B cell (primary cell): ENCODE measurements around the gene LHPP. TPM values are rescaled to one million over a fixed set of nuclear protein-coding genes. Genes with fewer than 3 reads are reported as not detected.

Experiments used
- ATAC-seq: fragments of 200-7000 bp; cut with Tn5 transposase; one replicate; pipeline ENCODE4 v1.10.0; 2021; ENCODE audit warnings: low read depth, mild to moderate bottlenecking, moderate number of reproducible peaks, moderate library complexity
- CTCF ChIA-PET: fragments of 350-600 bp; sonication (Branson Sonifier 250); formaldehyde crosslinking; loops from one replicate; lab custom pipeline; 2021; ENCODE audit warnings: antibody characterized with exemption, inconsistent platforms; lab: Charles Lee
- POLR2A ChIA-PET: fragments of 350-600 bp; sonication (Branson Sonifier 250); formaldehyde crosslinking; loops from one replicate; lab custom pipeline; 2021; ENCODE audit warnings: antibody characterized with exemption; lab: Charles Lee
- DNase-seq: peaks from one replicate; pipeline ENCODE4 v3.0.0; 2013
- H2AFZ ChIP-seq: 2 replicates; pipeline ENCODE4 v1.6.1; 2012; ENCODE audit warnings: mild to moderate bottlenecking, low read depth, low read length; ENCODE audit not compliant: insufficient read depth, poor library complexity, severe bottlenecking
- H3K27ac ChIP-seq, 2 donors: 1 replicate in 1 of 2; 2 replicates in 1 of 2; pipeline ENCODE4 v1.5.1; 2012 to 2013; ENCODE audit warnings: low read length in 2 of 2, mild to moderate bottlenecking in 2 of 2, moderate library complexity in 1 of 2
- H3K27me3 ChIP-seq, 4 experiments: fragments of 200-600 bp in 1 of 4; sonication (generic) in 1 of 4; replicated peaks in 1 of 4; 1 replicate in 2 of 4; 2 replicates in 2 of 4; pipeline versions ENCODE4 v1.6.1 to v1.7.0; 2013 to 2016; ENCODE audit warnings: low read length in 3 of 4, mild to moderate bottlenecking in 2 of 4, mixed read lengths in 1 of 4, moderate library complexity in 1 of 4; ENCODE audit not compliant: insufficient read depth in 4 of 4, control insufficient read depth in 3 of 4; ENCODE audit errors: control extremely low read depth in 1 of 4
- H3K36me3 ChIP-seq, 2 experiments: replicated peaks in 1 of 2; 1 replicate in 1 of 2; 2 replicates in 1 of 2; pipeline versions ENCODE4 v1.6.1 to v1.7.1; 2013; ENCODE audit warnings: low read length in 1 of 2; ENCODE audit not compliant: insufficient read depth in 2 of 2, control insufficient read depth in 1 of 2; ENCODE audit errors: control extremely low read depth in 1 of 2, extremely low read depth in 1 of 2
- H3K4me1 ChIP-seq, 2 donors: fragments of 200-600 bp in 1 of 2; sonication (generic) in 1 of 2; 1 replicate in 1 of 2; 2 replicates in 1 of 2; pipeline versions ENCODE4 v1.5.1 to v1.6.1; 2013 to 2017; ENCODE audit warnings: low read length in 2 of 2; ENCODE audit not compliant: control insufficient read depth in 2 of 2, insufficient read depth in 2 of 2
- H3K4me2 ChIP-seq: replicated peaks from 2 replicates; pipeline ENCODE3; 2012; ENCODE audit warnings: mild to moderate bottlenecking, low read depth, low read length; ENCODE audit not compliant: poor library complexity, severe bottlenecking
- H3K4me3 ChIP-seq, 5 experiments: fragments of 200-600 bp in 1 of 5; sonication (generic) in 1 of 5; 1 replicate in 3 of 5; 2 replicates in 2 of 5; pipeline versions ENCODE4 v1.5.1 to v1.7.0; 2011 to 2016; ENCODE audit warnings: low read length in 4 of 5, mild to moderate bottlenecking in 4 of 5, low read depth in 2 of 5, control low read depth in 1 of 5, moderate library complexity in 1 of 5; ENCODE audit not compliant: insufficient read depth in 1 of 5; ENCODE audit errors: control extremely low read depth in 1 of 5, extremely low read depth in 1 of 5
- H3K79me2 ChIP-seq: fragments of 200-600 bp; sonication (generic); one replicate; pipeline ENCODE4 v1.6.0; 2016; ENCODE audit warnings: low read length; ENCODE audit not compliant: control insufficient read depth, insufficient read depth
- H3K9ac ChIP-seq: fragments of 200-600 bp; sonication (generic); 2 replicates; pipeline ENCODE4 v1.6.1; 2017; ENCODE audit warnings: mild to moderate bottlenecking, low read length, moderate library complexity
- H3K9me3 ChIP-seq, 3 donors: one replicate each; pipeline versions ENCODE4 v1.6.1 to v1.7.1; 2013; ENCODE audit warnings: low read length in 2 of 3; ENCODE audit not compliant: control insufficient read depth in 2 of 3, insufficient read depth in 1 of 3; ENCODE audit errors: control extremely low read depth in 1 of 3
- H4K20me1 ChIP-seq: 2 replicates; pipeline ENCODE4 v1.6.0; 2012; ENCODE audit warnings: mild to moderate bottlenecking, low read length; ENCODE audit not compliant: insufficient read depth, control insufficient read depth, poor library complexity, severe bottlenecking
- H3K27ac Mint-ChIP-seq: one replicate; pipeline ENCODE4 v1.8.0; 2021; ENCODE audit warnings: mixed read lengths
- H3K27me3 Mint-ChIP-seq: one replicate; pipeline ENCODE4 v1.8.0; 2021; ENCODE audit warnings: mixed read lengths
- H3K4me1 Mint-ChIP-seq: one replicate; pipeline ENCODE4 v1.8.0; 2021; ENCODE audit warnings: mixed read lengths
- H3K4me3 Mint-ChIP-seq: one replicate; pipeline ENCODE4 v1.8.0; 2021; ENCODE audit warnings: mixed read lengths
- H3K9me3 Mint-ChIP-seq: one replicate; pipeline ENCODE4 v1.8.0; 2022; ENCODE audit warnings: mixed read lengths; ENCODE audit not compliant: insufficient read depth
- EZH2 ChIP-seq: IDR thresholded peaks from 2 replicates; pipeline ENCODE4 v1.6.1; 2012; ENCODE audit warnings: borderline replicate concordance, low read depth, mild to moderate bottlenecking, moderate library complexity, low read length; ENCODE audit not compliant: insufficient read depth, poor library complexity, severe bottlenecking
- WGBS: methylation state at CpG from one replicate; pipeline ENCODE4 v1.1.5; 2013; ENCODE audit warnings: missing lambda C conversion rate; ENCODE audit not compliant: insufficient coverage; 5-methylcytosine and 5-hydroxymethylcytosine counted together
- intact Hi-C: fragments of 100-400 bp; cut with micrococcal nuclease; formaldehyde crosslinking; loops from one replicate; pipeline ENCODE4 v1.10.0; 2022
- polyA plus RNA-seq: library from polyadenylated mRNA; depleted of rRNA; stranded (reverse); fragments of >200 nt; gene quantifications from 2 replicates; pipeline ENCODE4 v1.2.3, GENCODE V29; 2012
- total RNA-seq, 2 donors: library from RNA; stranded (reverse); fragments of 120-200 nt in 1 of 2; gene quantifications; 1 replicate in 1 of 2; 2 replicates in 1 of 2; pipeline versions ENCODE4 v1.2.3 to v1.2.4, GENCODE V29; 2013 to 2022
- TF ChIP-seq, protein P1 (sequence below): fragments of 200-600 bp; IDR thresholded peaks from one replicate; pipeline ENCODE4 v1.8.0; 2022; ENCODE audit warnings: antibody characterized with exemption, mild to moderate bottlenecking

Gene LHPP
- total and polyA plus RNA-seq, 2 donors (not counting 1 experiment from before 2014, with no cell fraction given), result 60.2 to 83.5 TPM

DNA sequence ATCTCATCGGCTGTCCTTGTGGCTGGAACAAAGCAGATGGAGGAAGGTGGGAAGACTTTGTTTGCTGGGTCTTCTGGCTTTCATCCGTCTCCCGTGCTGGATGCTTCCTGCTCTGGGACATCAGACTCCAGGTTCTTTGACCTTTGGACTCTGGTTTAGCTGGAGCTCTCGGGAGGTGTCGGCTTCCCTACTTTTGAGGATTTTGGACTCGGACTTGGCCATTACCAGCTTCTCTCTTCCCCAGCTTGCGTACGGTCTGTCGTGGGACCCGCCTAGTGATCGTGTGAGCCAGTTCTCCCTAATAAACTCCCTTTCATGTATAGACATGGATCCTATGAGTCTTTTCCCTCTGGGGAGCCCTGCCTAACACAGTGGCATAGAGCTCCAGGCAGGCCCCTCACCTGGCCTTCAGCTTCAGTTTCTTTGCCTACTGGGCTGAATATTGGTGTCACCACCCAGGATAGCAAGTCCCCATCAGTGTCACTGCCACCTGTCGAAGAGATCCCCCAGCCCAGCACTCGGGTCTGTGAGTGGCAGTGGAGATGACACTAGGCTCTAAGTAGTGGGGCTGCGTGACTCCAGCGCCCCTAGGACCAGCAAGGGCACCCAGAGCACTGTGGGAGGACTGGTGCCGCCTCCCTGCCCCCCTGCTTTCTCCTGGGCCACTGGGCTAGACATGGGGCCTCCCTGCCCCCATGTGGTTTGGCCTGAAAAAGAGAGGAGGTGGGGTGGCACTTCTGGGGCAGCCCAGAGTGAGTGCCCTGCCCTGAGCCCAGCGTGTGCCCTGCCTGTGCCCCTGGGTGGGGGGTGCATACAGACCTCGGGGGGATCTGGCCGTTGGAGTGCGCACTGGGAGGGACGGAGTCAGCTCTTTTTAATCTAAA lies 135.6 kb downstream of the LHPP start:
- Histone ChIP-seq H2AFZ (peak overlapping the region; percentile 32), H3K27ac (peak overlapping the region; percentile 50 to 66), H3K36me3 (no peaks in the 10 kb centered on the region), H3K4me1 (peaks cover 74 to 86% of the 10 kb centered on the region in 2 donors), H4K20me1 (no peaks in the 10 kb centered on the region), H3K4me2 (peak overlapping the region; percentile 75), H3K4me3 (no peak overlapping the region), H3K9me3 (peaks cover 0 to 7% (median 0%) of the 10 kb centered on the region in 3 donors), H3K27me3 (no peaks in the 10 kb centered on the region), H3K9ac (peak overlapping the region; percentile 15), H3K79me2 (peaks cover 58% of the 10 kb centered on the region)
- ChIA-PET CTCF (interaction anchor here (1.0 to 1.3 kb wide), 2 partner anchors 9 to 149 kb away, joined by 4 to 5 read pairs; no protein-coding TSS in a partner anchor), POLR2A (interaction anchor here (0.6 to 1.5 kb wide), 4 partner anchors 9 to 53 kb away, joined by 4 to 7 read pairs (median 6); no protein-coding TSS in a partner anchor)
- Mint-ChIP-seq H3K4me3 (peak overlapping the region; percentile 39), H3K27ac (peak overlapping the region; percentile 99), H3K27me3 (no peaks in the 10 kb centered on the region), H3K9me3 (no peaks in the 10 kb centered on the region), H3K4me1 (peaks cover 81% of the 10 kb centered on the region)
- WGBS, result 70% methylated on average over 18 of the region's 21 CpGs
- TF ChIP-seq EZH2, result no peak
- TF ChIP-seq, protein P1, sequence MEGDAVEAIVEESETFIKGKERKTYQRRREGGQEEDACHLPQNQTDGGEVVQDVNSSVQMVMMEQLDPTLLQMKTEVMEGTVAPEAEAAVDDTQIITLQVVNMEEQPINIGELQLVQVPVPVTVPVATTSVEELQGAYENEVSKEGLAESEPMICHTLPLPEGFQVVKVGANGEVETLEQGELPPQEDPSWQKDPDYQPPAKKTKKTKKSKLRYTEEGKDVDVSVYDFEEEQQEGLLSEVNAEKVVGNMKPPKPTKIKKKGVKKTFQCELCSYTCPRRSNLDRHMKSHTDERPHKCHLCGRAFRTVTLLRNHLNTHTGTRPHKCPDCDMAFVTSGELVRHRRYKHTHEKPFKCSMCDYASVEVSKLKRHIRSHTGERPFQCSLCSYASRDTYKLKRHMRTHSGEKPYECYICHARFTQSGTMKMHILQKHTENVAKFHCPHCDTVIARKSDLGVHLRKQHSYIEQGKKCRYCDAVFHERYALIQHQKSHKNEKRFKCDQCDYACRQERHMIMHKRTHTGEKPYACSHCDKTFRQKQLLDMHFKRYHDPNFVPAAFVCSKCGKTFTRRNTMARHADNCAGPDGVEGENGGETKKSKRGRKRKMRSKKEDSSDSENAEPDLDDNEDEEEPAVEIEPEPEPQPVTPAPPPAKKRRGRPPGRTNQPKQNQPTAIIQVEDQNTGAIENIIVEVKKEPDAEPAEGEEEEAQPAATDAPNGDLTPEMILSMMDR, result no peak
- intact Hi-C loops, result no loop called here
- DNase-seq (peak; percentile 39), ATAC-seq (no peak)

DNA sequence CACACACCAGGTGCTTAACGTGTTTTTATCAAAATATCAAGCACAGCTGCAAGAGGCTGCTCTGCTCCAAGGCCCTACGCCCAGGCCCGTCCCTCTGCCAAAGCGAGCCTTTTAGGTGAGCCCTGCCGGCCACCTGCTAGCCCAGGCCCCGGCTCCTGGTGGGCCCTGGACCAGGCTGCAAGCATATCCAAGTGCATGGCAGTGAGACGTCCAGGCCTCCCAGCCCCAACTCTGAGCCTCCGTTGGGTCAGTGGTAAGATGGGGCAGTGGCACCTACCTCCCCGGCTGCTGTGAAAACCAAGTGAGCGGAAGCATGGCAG lies 136.2 kb downstream of the LHPP start:
- H3K27ac Mint-ChIP-seq, result peak overlapping the region; percentile 99
- H3K36me3 ChIP-seq, result no peaks in the 10 kb centered on the region
- peak overlapping the region; percentile 50 to 66 for H3K27ac ChIP-seq
- no peak for TF ChIP-seq EZH2
- TF ChIP-seq, protein P1, result no peak
- peak overlapping the region; percentile 15 for H3K9ac ChIP-seq
- no peaks in the 10 kb centered on the region for H3K27me3 Mint-ChIP-seq
- intact Hi-C loops, result no loop called here
- peak overlapping the region; percentile 32 for H2AFZ ChIP-seq
- H4K20me1 ChIP-seq, result no peaks in the 10 kb centered on the region
- 34% methylated on average over 10 of the region's 10 CpGs for WGBS
- H3K27me3 ChIP-seq, result no peaks in the 10 kb centered on the region
- no peaks in the 10 kb centered on the region for H3K9me3 Mint-ChIP-seq
- no peak overlapping the region for H3K4me3 ChIP-seq
- ATAC-seq (no peak), DNase-seq (no peak)
- peaks cover 59% of the 10 kb centered on the region for H3K79me2 ChIP-seq
- H3K4me1 ChIP-seq, result peaks cover 75 to 86% of the 10 kb centered on the region in 2 donors
- peaks cover 84% of the 10 kb centered on the region for H3K4me1 Mint-ChIP-seq
- ChIA-PET POLR2A (interaction anchor here (1.0 to 1.5 kb wide), 3 partner anchors 10 to 53 kb away, joined by 4 to 7 read pairs (median 5); no protein-coding TSS in a partner anchor), CTCF (interaction anchor here (0.5 to 1.3 kb wide), 2 partner anchors 9 to 69 kb away, joined by 4 read pairs; no protein-coding TSS in a partner anchor)
- H3K9me3 ChIP-seq, result peaks cover 0 to 5% (median 0%) of the 10 kb centered on the region in 3 donors
- H3K4me3 Mint-ChIP-seq, result peak overlapping the region; percentile 39
- H3K4me2 ChIP-seq, result peak overlapping the region; percentile 75
